T-cell (primary cell): ENCODE measurements around the gene UBE2Q2. TPM values are rescaled to one million over a fixed set of nuclear protein-coding genes. Genes with fewer than 3 reads are reported as not detected.

Source experiments
- ATAC-seq, 4 experiments: fragments of 200-7000 bp in 3 of 4; fragments of 150-1000 bp in 1 of 4; cut with Tn5 transposase; replicated peaks in 1 of 4; 1 replicate in 3 of 4; 2 replicates in 1 of 4; pipeline ENCODE4 v1.10.0; 2021; ENCODE audit warnings: moderate library complexity in 3 of 4, mild to moderate bottlenecking in 2 of 4, moderate number of reproducible peaks in 1 of 4
- CTCF ChIA-PET, 2 donors: fragments of 300-600 bp; sonication (Branson Sonifier 250); formaldehyde crosslinking; loops; one replicate each; lab custom pipeline; 2022; ENCODE audit warnings: antibody characterized with exemption in 2 of 2; lab: Charles Lee
- POLR2A ChIA-PET, 2 donors: fragments of 300-600 bp; sonication (Branson Sonifier 250); formaldehyde crosslinking; loops; one replicate each; lab custom pipeline; 2022; ENCODE audit warnings: antibody characterized with exemption in 2 of 2; lab: Charles Lee
- DNase-seq, 35 experiments: peaks; one replicate each; pipeline versions ENCODE4 v3.0.0 to v3.0.0-alpha.2; 2013 to 2023
- H3K27ac ChIP-seq: one replicate; pipeline ENCODE4 v1.5.1; 2013; ENCODE audit warnings: low read length
- H3K27me3 ChIP-seq, 2 experiments: replicated peaks in 1 of 2; 1 replicate in 1 of 2; 2 replicates in 1 of 2; pipeline versions ENCODE4 v1.6.1 to v1.7.0; 2013; ENCODE audit warnings: low read length in 1 of 2, mixed read lengths in 1 of 2; ENCODE audit not compliant: control insufficient read depth in 2 of 2, insufficient read depth in 2 of 2; ENCODE audit errors: extremely low read depth in 1 of 2
- H3K36me3 ChIP-seq, 2 donors: 1 replicate in 1 of 2; 2 replicates in 1 of 2; pipeline versions ENCODE4 v1.6.1 to v1.7.0; 2013; ENCODE audit warnings: low read length in 1 of 2; ENCODE audit not compliant: control insufficient read depth in 2 of 2, insufficient read depth in 1 of 2; ENCODE audit errors: extremely low read depth in 1 of 2
- H3K4me1 ChIP-seq, 2 experiments: 1 replicate in 1 of 2; 2 replicates in 1 of 2; pipeline versions ENCODE4 v1.6.1 to v1.7.0; 2013; ENCODE audit warnings: low read length in 2 of 2, mixed read lengths in 1 of 2; ENCODE audit not compliant: insufficient read depth in 2 of 2, control insufficient read depth in 1 of 2; ENCODE audit errors: extremely low read depth in 1 of 2
- H3K4me3 ChIP-seq, 2 donors: 1 replicate in 1 of 2; 2 replicates in 1 of 2; pipeline versions ENCODE4 v1.5.1 to v1.7.0; 2013; ENCODE audit warnings: mild to moderate bottlenecking in 2 of 2, low read length in 1 of 2, moderate library complexity in 1 of 2; ENCODE audit not compliant: control insufficient read depth in 1 of 2; ENCODE audit errors: extremely low read depth in 1 of 2
- H3K9me3 ChIP-seq: 2 replicates; pipeline ENCODE4 v1.7.0; 2013
- H3K27ac Mint-ChIP-seq, 2 donors: one replicate each; pipeline ENCODE4 v1.8.0; 2020 to 2021; ENCODE audit warnings: mild to moderate bottlenecking in 2 of 2, mixed read lengths in 2 of 2
- H3K27me3 Mint-ChIP-seq, 2 donors: one replicate each; pipeline ENCODE4 v1.8.0; 2021 to 2022; ENCODE audit warnings: mixed read lengths in 2 of 2
- H3K36me3 Mint-ChIP-seq: one replicate; pipeline ENCODE4 v1.8.0; 2021; ENCODE audit warnings: mixed read lengths
- H3K4me1 Mint-ChIP-seq, 3 donors: one replicate each; pipeline ENCODE4 v1.8.0; 2020 to 2022; ENCODE audit warnings: mixed read lengths in 3 of 3, mild to moderate bottlenecking in 1 of 3
- H3K4me3 Mint-ChIP-seq, 3 donors: one replicate each; pipeline ENCODE4 v1.8.0; 2020 to 2022; ENCODE audit warnings: mild to moderate bottlenecking in 3 of 3, mixed read lengths in 3 of 3, moderate library complexity in 3 of 3
- H3K9me3 Mint-ChIP-seq, 3 donors: one replicate each; pipeline ENCODE4 v1.8.0; 2020 to 2022; ENCODE audit warnings: mixed read lengths in 3 of 3
- WGBS: methylation state at CpG from one replicate; pipeline ENCODE4 v1.1.5; 2013; ENCODE audit warnings: missing lambda C conversion rate; ENCODE audit not compliant: insufficient coverage; 5-methylcytosine and 5-hydroxymethylcytosine counted together
- total RNA-seq, 35 experiments: library from RNA in 6 of 35; stranded (reverse) in 6 of 35; fragments of 120-200 nt in 1 of 35; gene quantifications; one replicate each; pipeline versions ENCODE4 v1.2.1 to v1.2.4 and lab custom pipeline; 2013 to 2026

UBE2Q2 gene
- total RNA-seq, 5 donors from 2014 or later (not counting 1 experiment from before 2014, with no cell fraction given) = 28.6 to 40.9 (median 36.9) TPM

DNA sequence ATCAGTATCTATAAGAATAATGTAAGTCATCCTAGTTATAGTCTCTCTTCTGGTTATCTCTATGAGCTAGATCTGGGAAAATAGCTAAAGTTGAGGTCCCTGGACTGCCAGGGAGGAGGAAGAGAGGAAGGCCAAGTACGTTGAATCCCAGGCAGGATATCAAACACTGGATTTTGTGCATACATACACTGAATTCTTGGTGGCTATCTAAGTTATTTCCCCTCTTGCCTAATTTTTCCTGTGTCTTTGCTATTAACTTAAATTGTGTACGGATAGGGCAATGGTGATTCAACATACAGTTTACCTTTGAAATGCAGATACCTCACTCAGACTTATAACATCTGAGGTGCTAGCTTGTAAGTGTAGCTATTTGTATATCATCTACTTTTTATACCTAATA is 87.6 kb downstream of the UBE2Q2 start:
- CTCF ChIA-PET = no interaction called here
- Mint-ChIP-seq H3K4me1 (peaks cover 7 to 30% (median 19%) of the 10 kb centered on the region in 3 donors), H3K4me3 (no peak overlapping the region), H3K9me3 (no peaks in the 10 kb centered on the region), H3K27me3 (no peaks in the 10 kb centered on the region), H3K36me3 (peaks cover 58% of the 10 kb centered on the region), H3K27ac (no peak overlapping the region)
- no peaks in the 10 kb centered on the region for H3K9me3 ChIP-seq
- WGBS = no CpG with 5 or more reads among the region's 2 CpGs
- POLR2A ChIA-PET = interaction anchor here in 1 of 2 donors (0.6 kb wide), 1 partner anchor 11 kb away, joined by 3 read pairs; no protein-coding TSS in a partner anchor
- H3K4me1 ChIP-seq = peaks cover 0 to 4% of the 10 kb centered on the region in 2 experiments
- H3K36me3 ChIP-seq = peaks cover 0 to 24% of the 10 kb centered on the region in 2 donors
- ATAC-seq (no peak), DNase-seq (no peak)
- H3K27me3 ChIP-seq = no peaks in the 10 kb centered on the region
- no peak overlapping the region for H3K4me3 ChIP-seq
- H3K27ac ChIP-seq = no peak overlapping the region

DNA sequence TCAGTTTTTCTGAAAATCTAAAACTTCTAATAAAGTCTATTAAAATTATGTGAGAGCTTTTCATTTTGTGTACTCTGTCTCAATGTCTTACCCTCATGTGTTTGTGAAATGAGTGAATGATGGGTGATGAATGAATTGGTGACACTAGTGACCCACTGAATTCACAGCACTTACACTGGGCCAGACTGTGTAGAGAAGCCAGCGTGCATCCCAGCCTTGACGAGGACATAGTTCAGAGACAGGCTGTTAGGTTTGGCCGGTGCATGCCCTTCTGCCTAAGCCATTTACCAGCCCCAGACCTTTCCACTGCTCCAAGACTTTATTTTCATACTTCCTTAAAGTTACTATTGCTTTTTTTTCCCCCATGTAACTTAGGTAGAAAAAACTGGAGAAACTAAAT is 99.2 kb downstream of the UBE2Q2 start:
- ChIA-PET POLR2A (interaction anchor here in 1 of 2 donors (0.6 kb wide), 2 partner anchors 12 to 763 kb away, joined by 3 to 4 read pairs; no protein-coding TSS in a partner anchor), CTCF (no interaction called here)
- H3K36me3 Mint-ChIP-seq = peaks cover 19% of the 10 kb centered on the region
- peaks cover 4 to 19% (median 17%) of the 10 kb centered on the region in 3 donors for H3K9me3 Mint-ChIP-seq
- ATAC-seq = no peak
- no peaks in the 10 kb centered on the region for H3K27me3 ChIP-seq
- no peak overlapping the region for H3K4me3 Mint-ChIP-seq
- no peaks in the 10 kb centered on the region for H3K4me1 Mint-ChIP-seq
- H3K4me3 ChIP-seq = no peak overlapping the region
- H3K27ac ChIP-seq = no peak overlapping the region
- no peak for DNase-seq
- H3K4me1 ChIP-seq = no peaks in the 10 kb centered on the region
- no CpG with 5 or more reads among the region's 3 CpGs for WGBS
- no peak overlapping the region for H3K27ac Mint-ChIP-seq
- H3K36me3 ChIP-seq = no peaks in the 10 kb centered on the region
- H3K9me3 ChIP-seq = no peaks in the 10 kb centered on the region
- peaks cover 10 to 13% of the 10 kb centered on the region in 2 donors for H3K27me3 Mint-ChIP-seq

DNA sequence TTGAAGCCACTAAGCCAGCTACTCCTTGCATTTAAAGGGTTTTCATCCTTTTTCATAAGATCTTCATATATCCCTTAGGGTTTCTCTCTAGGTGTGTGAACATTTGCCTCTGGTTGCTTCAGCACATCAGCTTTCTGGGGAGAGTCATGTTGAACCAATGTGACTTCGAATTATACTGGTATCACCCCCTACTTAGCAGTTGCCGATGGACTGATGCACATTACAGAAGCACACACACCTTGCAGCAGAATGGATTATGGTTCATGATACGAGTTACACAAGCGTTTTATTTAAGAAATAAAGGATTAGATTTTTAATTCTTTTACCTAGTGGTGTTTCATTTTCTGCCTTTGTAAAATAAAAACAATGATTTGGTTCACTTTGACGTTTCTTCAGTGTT is 100.0 kb downstream of the UBE2Q2 start:
- Histone ChIP-seq H3K36me3 (no peaks in the 10 kb centered on the region), H3K27me3 (peaks cover 0 to under 1% of the 10 kb centered on the region in 2 experiments), H3K4me3 (no peak overlapping the region), H3K9me3 (no peaks in the 10 kb centered on the region), H3K27ac (no peak overlapping the region), H3K4me1 (no peaks in the 10 kb centered on the region)
- ChIA-PET CTCF (no interaction called here), POLR2A (no interaction called here)
- DNase-seq = no peak
- no peak for ATAC-seq
- Mint-ChIP-seq H3K4me1 (no peaks in the 10 kb centered on the region), H3K27me3 (peaks cover 14 to 15% of the 10 kb centered on the region in 2 donors), H3K36me3 (peaks cover 11% of the 10 kb centered on the region), H3K9me3 (peaks cover 4 to 18% (median 16%) of the 10 kb centered on the region in 3 donors), H3K27ac (no peak overlapping the region), H3K4me3 (no peak overlapping the region)
- WGBS = no CpG with 5 or more reads among the region's 5 CpGs

DNA sequence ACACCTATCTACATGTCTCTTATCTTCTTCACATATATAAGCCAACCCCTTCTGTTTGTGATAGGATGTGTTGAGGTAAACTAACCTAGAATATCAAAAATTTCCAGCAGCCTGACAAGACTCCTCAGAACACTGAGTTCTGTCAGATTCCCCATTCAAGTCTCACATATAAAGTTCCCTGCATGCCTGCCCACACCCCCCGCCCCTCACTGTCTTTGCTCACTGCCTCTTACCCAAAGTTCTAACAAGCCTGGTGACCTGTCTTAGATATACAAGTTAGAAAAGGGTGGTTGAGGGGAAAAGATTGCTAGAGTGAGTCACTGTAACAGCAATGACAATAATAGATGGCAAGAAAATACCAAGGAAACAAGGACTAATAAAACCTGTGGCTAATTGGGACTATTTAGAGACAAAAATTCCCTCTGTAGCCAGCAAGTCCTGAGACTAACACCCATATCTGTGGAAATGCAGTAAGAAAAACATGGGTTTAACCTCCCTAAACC is 100.5 kb downstream of the UBE2Q2 start:
- POLR2A ChIA-PET = no interaction called here
- H3K27me3 Mint-ChIP-seq = peaks cover 15 to 16% of the 10 kb centered on the region in 2 donors
- CTCF ChIA-PET = no interaction called here
- no peaks in the 10 kb centered on the region for H3K4me1 Mint-ChIP-seq
- H3K4me3 Mint-ChIP-seq = no peak overlapping the region
- H3K36me3 Mint-ChIP-seq = peaks cover 6% of the 10 kb centered on the region
- WGBS = no CpG with 5 or more reads among the region's 1 CpG
- ATAC-seq = no peak
- Histone ChIP-seq H3K4me1 (no peaks in the 10 kb centered on the region), H3K27ac (no peak overlapping the region), H3K9me3 (no peaks in the 10 kb centered on the region), H3K4me3 (no peak overlapping the region), H3K27me3 (peaks cover 0 to 5% of the 10 kb centered on the region in 2 experiments), H3K36me3 (no peaks in the 10 kb centered on the region)
- no peak for DNase-seq
- peaks cover 4 to 12% (median 11%) of the 10 kb centered on the region in 3 donors for H3K9me3 Mint-ChIP-seq
- no peak overlapping the region for H3K27ac Mint-ChIP-seq

DNA sequence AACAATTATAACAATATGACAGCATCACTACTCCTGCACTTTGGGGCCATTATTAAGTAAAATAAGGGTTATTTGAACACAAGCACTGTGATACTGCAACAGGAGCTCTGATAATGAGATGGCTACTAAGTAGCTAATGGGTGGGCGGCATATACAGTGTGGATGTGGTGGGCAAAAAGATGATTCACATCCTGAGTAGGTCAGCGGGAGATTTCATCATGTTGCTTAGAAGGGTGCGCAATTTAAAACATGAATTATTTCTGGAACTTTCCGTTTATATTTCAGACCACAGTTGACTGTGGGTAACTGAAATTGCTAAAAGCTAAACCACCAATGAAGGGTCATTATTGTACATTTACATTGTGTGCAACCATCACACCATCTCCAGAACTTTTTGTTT is 102.7 kb downstream of the UBE2Q2 start:
- H3K27me3 Mint-ChIP-seq = peaks cover 28 to 31% of the 10 kb centered on the region in 2 donors
- ATAC-seq (no peak), DNase-seq (no peak)
- no peak overlapping the region for H3K27ac Mint-ChIP-seq
- H3K36me3 Mint-ChIP-seq = no peaks in the 10 kb centered on the region
- Histone ChIP-seq H3K4me3 (no peak overlapping the region), H3K36me3 (no peaks in the 10 kb centered on the region), H3K4me1 (no peaks in the 10 kb centered on the region), H3K27me3 (peaks cover 0 to 10% of the 10 kb centered on the region in 2 experiments), H3K9me3 (no peaks in the 10 kb centered on the region), H3K27ac (no peak overlapping the region)
- H3K4me3 Mint-ChIP-seq = no peak overlapping the region
- no peaks in the 10 kb centered on the region for H3K4me1 Mint-ChIP-seq
- 78% methylated on average over 2 of the region's 4 CpGs for WGBS
- H3K9me3 Mint-ChIP-seq = no peaks in the 10 kb centered on the region
- POLR2A ChIA-PET = no interaction called here
- CTCF ChIA-PET = no interaction called here

DNA sequence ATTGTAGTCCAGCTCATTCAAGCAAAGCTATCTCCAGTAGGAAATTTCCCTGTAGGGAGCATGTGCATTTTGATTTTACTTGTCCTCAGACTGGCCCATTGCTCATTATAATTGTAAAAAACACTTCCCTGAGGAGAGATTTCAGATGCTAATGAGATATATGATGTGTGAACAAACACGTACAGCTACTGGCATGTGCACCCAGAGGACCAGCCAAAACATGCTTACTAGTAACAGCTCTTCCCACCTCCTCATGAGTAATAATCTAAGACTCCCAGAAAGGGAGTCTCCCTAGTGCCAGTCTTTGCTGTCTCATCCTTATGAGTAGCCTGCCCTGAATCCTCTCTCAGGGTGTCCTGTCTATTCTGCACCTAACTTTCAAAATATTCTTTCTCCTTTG is 103.8 kb downstream of the UBE2Q2 start:
- Histone ChIP-seq H3K4me1 (no peaks in the 10 kb centered on the region), H3K36me3 (no peaks in the 10 kb centered on the region), H3K27me3 (peaks cover 0 to 10% of the 10 kb centered on the region in 2 experiments), H3K9me3 (no peaks in the 10 kb centered on the region), H3K27ac (no peak overlapping the region), H3K4me3 (no peak overlapping the region)
- H3K9me3 Mint-ChIP-seq = no peaks in the 10 kb centered on the region
- no peak overlapping the region for H3K27ac Mint-ChIP-seq
- no peaks in the 10 kb centered on the region for H3K4me1 Mint-ChIP-seq
- no peaks in the 10 kb centered on the region for H3K36me3 Mint-ChIP-seq
- ChIA-PET POLR2A (no interaction called here), CTCF (interaction anchor here in 1 of 2 donors (0.6 kb wide), 1 partner anchor 10 kb away, joined by 3 read pairs; no protein-coding TSS in a partner anchor)
- no peak for DNase-seq
- ATAC-seq = no peak
- H3K4me3 Mint-ChIP-seq = no peak overlapping the region
- WGBS = no CpG with 5 or more reads among the region's 1 CpG
- H3K27me3 Mint-ChIP-seq = peaks cover 35 to 41% of the 10 kb centered on the region in 2 donors
